RWPE1 (cell line): ENCODE measurements around the gene SEC14L1.

Experiments used
- CTCF ChIA-PET: fragments of 350-600 bp; sonication (Branson Sonifier 250); formaldehyde crosslinking; extraction: SDS; loops from one replicate; lab custom pipeline; 2021; lab: Yijun Ruan, JAX
- POLR2A ChIA-PET: fragments of 400-600 bp; formaldehyde crosslinking; extraction: SDS; loops from one replicate; lab custom pipeline; 2020; ENCODE audit warnings: antibody characterized with exemption; ENCODE audit not compliant: low non-redundant PET; lab: Yijun Ruan, JAX
- DNase-seq: peaks from one replicate; pipeline ENCODE4 v3.0.0; 2012; ENCODE audit warnings: low spot score
- H3K27ac ChIP-seq: fragments of 450-650 bp; 2 replicates; pipeline ENCODE4 v1.5.1; 2017
- TF ChIP-seq, protein P1 (sequence below): fragments of 450-650 bp; conservative IDR thresholded peaks from 2 replicates; pipeline ENCODE4 v1.5.1; 2017; ENCODE audit warnings: low read depth, mild to moderate bottlenecking

The SEC14L1 gene

GRCh38 chr17:77212833-77213777 lies 72.3 kb downstream of the SEC14L1 start:
- TF ChIP-seq, protein P1, sequence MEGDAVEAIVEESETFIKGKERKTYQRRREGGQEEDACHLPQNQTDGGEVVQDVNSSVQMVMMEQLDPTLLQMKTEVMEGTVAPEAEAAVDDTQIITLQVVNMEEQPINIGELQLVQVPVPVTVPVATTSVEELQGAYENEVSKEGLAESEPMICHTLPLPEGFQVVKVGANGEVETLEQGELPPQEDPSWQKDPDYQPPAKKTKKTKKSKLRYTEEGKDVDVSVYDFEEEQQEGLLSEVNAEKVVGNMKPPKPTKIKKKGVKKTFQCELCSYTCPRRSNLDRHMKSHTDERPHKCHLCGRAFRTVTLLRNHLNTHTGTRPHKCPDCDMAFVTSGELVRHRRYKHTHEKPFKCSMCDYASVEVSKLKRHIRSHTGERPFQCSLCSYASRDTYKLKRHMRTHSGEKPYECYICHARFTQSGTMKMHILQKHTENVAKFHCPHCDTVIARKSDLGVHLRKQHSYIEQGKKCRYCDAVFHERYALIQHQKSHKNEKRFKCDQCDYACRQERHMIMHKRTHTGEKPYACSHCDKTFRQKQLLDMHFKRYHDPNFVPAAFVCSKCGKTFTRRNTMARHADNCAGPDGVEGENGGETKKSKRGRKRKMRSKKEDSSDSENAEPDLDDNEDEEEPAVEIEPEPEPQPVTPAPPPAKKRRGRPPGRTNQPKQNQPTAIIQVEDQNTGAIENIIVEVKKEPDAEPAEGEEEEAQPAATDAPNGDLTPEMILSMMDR: no peak
- no peak overlapping the region; the same call in 1 of the 2 replicates for H3K27ac ChIP-seq
- ChIA-PET CTCF (interaction anchor here (0.6 kb wide), 1 partner anchor 102 kb away, joined by 3 read pairs; no protein-coding TSS in a partner anchor), POLR2A (interaction anchor here (0.6 kb wide), 1 partner anchor 9 kb away, joined by 11 read pairs; no protein-coding TSS in a partner anchor)
- no peak for DNase-seq

GRCh38 chr17:77213778-77214132 lies 73.0 kb downstream of the SEC14L1 start:
- ChIA-PET POLR2A (interaction anchor here (0.6 kb wide), 1 partner anchor 124 kb away, joined by 3 read pairs; no protein-coding TSS in a partner anchor), CTCF (interaction anchor here (0.8 kb wide), 1 partner anchor 20 kb away, joined by 4 read pairs; no protein-coding TSS in a partner anchor)
- DNase-seq: no peak
- no peak overlapping the region; the same call in 1 of the 2 replicates for H3K27ac ChIP-seq
- TF ChIP-seq, protein P1: no peak

- TF ChIP-seq, protein P1: no peak
- DNase-seq: no peak
- CTCF ChIA-PET: interaction anchor here (0.6 to 1.4 kb wide), 3 partner anchors 10 to 104 kb away, joined by 3 to 13 read pairs (median 4); no protein-coding TSS in a partner anchor
- POLR2A ChIA-PET: interaction anchor here (0.6 kb wide), 1 partner anchor 124 kb away, joined by 3 read pairs; no protein-coding TSS in a partner anchor
- H3K27ac ChIP-seq: no peak overlapping the region
Measured at GRCh38 chr17:77214328-77214727, 73.6 kb downstream of the SEC14L1 start.

DNA sequence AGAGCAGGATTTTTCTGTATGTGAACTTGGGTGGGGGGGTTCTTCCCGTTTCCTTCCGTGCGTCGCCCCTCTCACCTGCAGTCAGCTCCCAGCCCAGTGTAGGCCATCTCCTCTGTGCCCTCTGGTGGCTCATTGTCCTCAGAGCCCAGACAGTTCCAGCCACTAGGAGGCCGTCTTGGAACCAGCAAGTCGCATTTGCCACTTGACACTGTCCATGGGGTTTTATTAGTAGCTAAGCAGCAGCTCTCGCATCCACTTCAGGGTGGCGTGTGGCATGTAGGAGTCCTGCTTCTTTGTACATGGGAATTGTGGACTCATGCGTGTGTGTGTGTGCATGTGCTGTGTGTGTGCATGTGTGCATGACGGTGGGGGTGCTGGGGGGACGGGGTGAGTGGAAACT lies 74.0 kb downstream of the SEC14L1 start:
- TF ChIP-seq, protein P1: peak; percentile 33
- H3K27ac ChIP-seq: no peak overlapping the region
- peak; percentile 19 for DNase-seq
- POLR2A ChIA-PET: no interaction called here
- CTCF ChIA-PET: interaction anchor here (0.6 to 1.4 kb wide), 5 partner anchors 9 to 116 kb away, joined by 3 to 13 read pairs (median 3); no protein-coding TSS in a partner anchor

DNA sequence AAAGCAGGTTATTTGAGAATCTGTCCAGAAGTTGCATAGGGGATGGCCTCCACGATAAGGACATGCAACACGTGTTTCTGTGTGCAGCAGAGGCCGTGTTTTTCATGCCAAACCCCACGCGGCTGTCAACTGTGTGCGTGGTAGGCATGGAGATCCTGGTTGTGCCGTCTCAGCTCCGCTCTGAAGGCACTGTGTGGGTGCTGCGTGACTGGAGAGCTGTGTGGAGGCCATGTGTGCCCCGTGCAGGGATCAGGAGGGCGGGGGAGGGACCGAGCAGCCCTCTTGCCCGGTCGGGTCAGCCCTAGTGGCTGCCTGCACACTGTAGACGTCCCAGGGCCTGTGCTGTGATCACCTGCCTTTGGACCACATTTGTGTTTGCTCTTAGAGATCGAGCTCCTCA lies 74.5 kb downstream of the SEC14L1 start:
- TF ChIP-seq, protein P1: no peak
- H3K27ac ChIP-seq: no peak overlapping the region
- POLR2A ChIA-PET: no interaction called here
- no peak for DNase-seq
- CTCF ChIA-PET: interaction anchor here (0.6 to 1.4 kb wide), 3 partner anchors 8 to 117 kb away, joined by 3 to 13 read pairs (median 3); no protein-coding TSS in a partner anchor

GRCh38 chr17:77216486-77216885 lies 75.7 kb downstream of the SEC14L1 start:
- CTCF ChIA-PET: no interaction called here
- POLR2A ChIA-PET: no interaction called here
- no peak for DNase-seq
- no peak overlapping the region for H3K27ac ChIP-seq
- TF ChIP-seq, protein P1: no peak
